HepG2 (cell line): Measurements from ENCODE around the gene FBXO9. TPM values are rescaled to one million over a fixed set of nuclear protein-coding genes. Genes with fewer than 3 reads are reported as not detected.

Experiments used
- GATAD2A ChIP-seq: IDR thresholded peaks from 2 replicates; pipeline ENCODE4 v1.6.1; 2016
- MEIS2 ChIP-seq: sonication (generic); formaldehyde crosslinking; IDR thresholded peaks from 2 replicates; pipeline ENCODE4 v1.9.0; 2021; ENCODE audit warnings: mild to moderate bottlenecking, missing genetic modification reagents
- NR2F6 ChIP-seq, 2 experiments: IDR thresholded peaks; 2 replicates each; pipeline ENCODE4 v1.6.1; 2016; ENCODE audit warnings: antibody characterized with exemption in 1 of 2, mild to moderate bottlenecking in 1 of 2
- RCOR2 ChIP-seq: IDR thresholded peaks from 2 replicates; pipeline ENCODE4 v1.6.1; 2016; ENCODE audit warnings: missing biosample characterization, missing genetic modification reagents
- RFX1 ChIP-seq: fragments of 450-650 bp; IDR thresholded peaks from 2 replicates; pipeline ENCODE4 v1.6.1; 2017
- SALL1 ChIP-seq: sonication (generic); formaldehyde crosslinking; IDR thresholded peaks from 2 replicates; pipeline ENCODE4 v1.8.0; 2022; ENCODE audit warnings: mild to moderate bottlenecking, missing genetic modification reagents
- ZMAT3 ChIP-seq: sonication (generic); formaldehyde crosslinking; conservative IDR thresholded peaks from 2 replicates; pipeline ENCODE4 v1.7.0; 2021; ENCODE audit warnings: missing genetic modification reagents
- ZNF335 ChIP-seq: sonication (generic); formaldehyde crosslinking; IDR thresholded peaks from 2 replicates; pipeline ENCODE4 v1.4.0; 2020; ENCODE audit warnings: missing genetic modification reagents
- ZNF7 ChIP-seq: IDR thresholded peaks from 2 replicates; pipeline ENCODE4 v1.6.1; 2016; ENCODE audit warnings: missing biosample characterization, missing genetic modification reagents
- polyA plus RNA-seq, 8 experiments: library from polyadenylated mRNA; depleted of rRNA in 3 of 8; stranded (reverse) in 7 of 8; unstranded in 1 of 8; fragments of >200 nt; fragmentation: Illumina TruSeq in 4 of 8; extraction: Trizol in 4 of 8; gene quantifications; 2 replicates each; pipeline versions ENCODE4 v1.2.1 to v1.2.3, GENCODE V29; 2011 to 2016; ENCODE audit warnings: low read depth in 4 of 8, missing spikeins in 1 of 8, mixed read lengths in 1 of 8; ENCODE audit not compliant: insufficient read depth in 1 of 8
- total RNA-seq, 5 experiments: library from RNA; depleted of rRNA; stranded (reverse); fragments of >200 nt; fragmentation: Illumina TruSeq; extraction: Trizol; gene quantifications; 2 replicates each; pipeline ENCODE4 v1.2.3, GENCODE V29; 2016; ENCODE audit warnings: low read depth in 1 of 5
- TF ChIP-seq, protein P1 (sequence below): sonication (generic); formaldehyde crosslinking; IDR thresholded peaks from 2 replicates; pipeline ENCODE4 v1.5.1; 2020; ENCODE audit warnings: mild to moderate bottlenecking, missing genetic modification reagents, borderline replicate concordance
- TF ChIP-seq, protein P2 (sequence below): sonication (generic); formaldehyde crosslinking; conservative IDR thresholded peaks from 2 replicates; pipeline ENCODE4 v1.4.0; 2020; ENCODE audit warnings: mild to moderate bottlenecking, missing genetic modification reagents, moderate library complexity
- TF ChIP-seq, protein P3 (sequence below): sonication (generic); formaldehyde crosslinking; IDR thresholded peaks from 2 replicates; pipeline ENCODE4 v1.4.0; 2020; ENCODE audit warnings: mild to moderate bottlenecking, missing genetic modification reagents
- TF ChIP-seq, protein P4 (sequence below): IDR thresholded peaks from 2 replicates; pipeline ENCODE4 v1.6.1; 2016; ENCODE audit warnings: missing compliant biosample characterization, missing genetic modification reagents, borderline replicate concordance
- TF ChIP-seq, protein P5 (sequence below): conservative IDR thresholded peaks from 2 replicates; pipeline ENCODE4 v1.6.1; 2018; ENCODE audit warnings: missing genetic modification reagents
- TF ChIP-seq, protein P6 (sequence below): sonication (generic); formaldehyde crosslinking; IDR thresholded peaks from 2 replicates; pipeline ENCODE4 v1.4.0; 2020; ENCODE audit warnings: mild to moderate bottlenecking, missing genetic modification reagents

Gene FBXO9
- total and polyA plus RNA-seq, 2 of the 13 experiments (the other 11 are each of a cell fraction or from before 2014, with no cell fraction given) = 64.3 to 98.4 TPM

DNA sequence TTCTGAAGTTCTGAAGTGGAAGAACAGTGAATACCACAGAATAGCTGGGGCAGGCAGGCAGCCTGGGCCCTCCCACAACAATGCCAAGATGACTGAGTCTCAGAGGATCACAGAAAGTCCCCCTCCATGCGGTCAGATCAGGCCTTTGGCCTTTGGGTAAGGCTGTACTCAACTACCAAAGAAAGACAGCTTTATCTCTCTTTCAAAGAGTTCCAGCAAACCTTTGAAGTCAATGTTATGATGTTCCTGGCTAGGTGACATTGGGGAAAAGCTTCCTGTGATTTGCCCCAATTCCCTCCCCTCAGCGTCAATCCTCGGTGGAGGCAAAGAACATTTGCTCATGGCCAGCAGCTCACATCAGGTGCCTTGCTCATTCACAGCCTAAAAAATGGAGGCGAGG, 10.7 kb upstream of the FBXO9 start (continued):
- TF ChIP-seq, protein P1, sequence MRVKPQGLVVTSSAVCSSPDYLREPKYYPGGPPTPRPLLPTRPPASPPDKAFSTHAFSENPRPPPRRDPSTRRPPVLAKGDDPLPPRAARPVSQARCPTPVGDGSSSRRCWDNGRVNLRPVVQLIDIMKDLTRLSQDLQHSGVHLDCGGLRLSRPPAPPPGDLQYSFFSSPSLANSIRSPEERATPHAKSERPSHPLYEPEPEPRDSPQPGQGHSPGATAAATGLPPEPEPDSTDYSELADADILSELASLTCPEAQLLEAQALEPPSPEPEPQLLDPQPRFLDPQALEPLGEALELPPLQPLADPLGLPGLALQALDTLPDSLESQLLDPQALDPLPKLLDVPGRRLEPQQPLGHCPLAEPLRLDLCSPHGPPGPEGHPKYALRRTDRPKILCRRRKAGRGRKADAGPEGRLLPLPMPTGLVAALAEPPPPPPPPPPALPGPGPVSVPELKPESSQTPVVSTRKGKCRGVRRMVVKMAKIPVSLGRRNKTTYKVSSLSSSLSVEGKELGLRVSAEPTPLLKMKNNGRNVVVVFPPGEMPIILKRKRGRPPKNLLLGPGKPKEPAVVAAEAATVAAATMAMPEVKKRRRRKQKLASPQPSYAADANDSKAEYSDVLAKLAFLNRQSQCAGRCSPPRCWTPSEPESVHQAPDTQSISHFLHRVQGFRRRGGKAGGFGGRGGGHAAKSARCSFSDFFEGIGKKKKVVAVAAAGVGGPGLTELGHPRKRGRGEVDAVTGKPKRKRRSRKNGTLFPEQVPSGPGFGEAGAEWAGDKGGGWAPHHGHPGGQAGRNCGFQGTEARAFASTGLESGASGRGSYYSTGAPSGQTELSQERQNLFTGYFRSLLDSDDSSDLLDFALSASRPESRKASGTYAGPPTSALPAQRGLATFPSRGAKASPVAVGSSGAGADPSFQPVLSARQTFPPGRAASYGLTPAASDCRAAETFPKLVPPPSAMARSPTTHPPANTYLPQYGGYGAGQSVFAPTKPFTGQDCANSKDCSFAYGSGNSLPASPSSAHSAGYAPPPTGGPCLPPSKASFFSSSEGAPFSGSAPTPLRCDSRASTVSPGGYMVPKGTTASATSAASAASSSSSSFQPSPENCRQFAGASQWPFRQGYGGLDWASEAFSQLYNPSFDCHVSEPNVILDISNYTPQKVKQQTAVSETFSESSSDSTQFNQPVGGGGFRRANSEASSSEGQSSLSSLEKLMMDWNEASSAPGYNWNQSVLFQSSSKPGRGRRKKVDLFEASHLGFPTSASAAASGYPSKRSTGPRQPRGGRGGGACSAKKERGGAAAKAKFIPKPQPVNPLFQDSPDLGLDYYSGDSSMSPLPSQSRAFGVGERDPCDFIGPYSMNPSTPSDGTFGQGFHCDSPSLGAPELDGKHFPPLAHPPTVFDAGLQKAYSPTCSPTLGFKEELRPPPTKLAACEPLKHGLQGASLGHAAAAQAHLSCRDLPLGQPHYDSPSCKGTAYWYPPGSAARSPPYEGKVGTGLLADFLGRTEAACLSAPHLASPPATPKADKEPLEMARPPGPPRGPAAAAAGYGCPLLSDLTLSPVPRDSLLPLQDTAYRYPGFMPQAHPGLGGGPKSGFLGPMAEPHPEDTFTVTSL (CRISPR knock-in tag) = 0 out of 2 replicates have a peak, but pooled peaks have one; percentile 32
- TF ChIP-seq MEIS2 (CRISPR knock-in tag) (peak; percentile 47; the same call in 1 of the 2 replicates), ZNF335 (CRISPR knock-in tag) (0 out of 2 replicates have a peak, but pooled peaks have one; percentile 33), ZMAT3 (0 out of 2 replicates have a peak, but pooled peaks have one; percentile 27), RCOR2 (CRISPR knock-in tag) (peak; percentile 67), GATAD2A (CRISPR knock-in tag) (peak; percentile 56), ZNF7 (CRISPR knock-in tag) (no peak), RFX1 (no peak), NR2F6 (IDR thresholded peaks at IDR 0.05) (peak; percentile 47), NR2F6 (CRISPR knock-in tag; IDR thresholded peaks at IDR 0.05) (peak; percentile 69), SALL1 (CRISPR knock-in tag) (peak; percentile 69)
- TF ChIP-seq, protein P2, sequence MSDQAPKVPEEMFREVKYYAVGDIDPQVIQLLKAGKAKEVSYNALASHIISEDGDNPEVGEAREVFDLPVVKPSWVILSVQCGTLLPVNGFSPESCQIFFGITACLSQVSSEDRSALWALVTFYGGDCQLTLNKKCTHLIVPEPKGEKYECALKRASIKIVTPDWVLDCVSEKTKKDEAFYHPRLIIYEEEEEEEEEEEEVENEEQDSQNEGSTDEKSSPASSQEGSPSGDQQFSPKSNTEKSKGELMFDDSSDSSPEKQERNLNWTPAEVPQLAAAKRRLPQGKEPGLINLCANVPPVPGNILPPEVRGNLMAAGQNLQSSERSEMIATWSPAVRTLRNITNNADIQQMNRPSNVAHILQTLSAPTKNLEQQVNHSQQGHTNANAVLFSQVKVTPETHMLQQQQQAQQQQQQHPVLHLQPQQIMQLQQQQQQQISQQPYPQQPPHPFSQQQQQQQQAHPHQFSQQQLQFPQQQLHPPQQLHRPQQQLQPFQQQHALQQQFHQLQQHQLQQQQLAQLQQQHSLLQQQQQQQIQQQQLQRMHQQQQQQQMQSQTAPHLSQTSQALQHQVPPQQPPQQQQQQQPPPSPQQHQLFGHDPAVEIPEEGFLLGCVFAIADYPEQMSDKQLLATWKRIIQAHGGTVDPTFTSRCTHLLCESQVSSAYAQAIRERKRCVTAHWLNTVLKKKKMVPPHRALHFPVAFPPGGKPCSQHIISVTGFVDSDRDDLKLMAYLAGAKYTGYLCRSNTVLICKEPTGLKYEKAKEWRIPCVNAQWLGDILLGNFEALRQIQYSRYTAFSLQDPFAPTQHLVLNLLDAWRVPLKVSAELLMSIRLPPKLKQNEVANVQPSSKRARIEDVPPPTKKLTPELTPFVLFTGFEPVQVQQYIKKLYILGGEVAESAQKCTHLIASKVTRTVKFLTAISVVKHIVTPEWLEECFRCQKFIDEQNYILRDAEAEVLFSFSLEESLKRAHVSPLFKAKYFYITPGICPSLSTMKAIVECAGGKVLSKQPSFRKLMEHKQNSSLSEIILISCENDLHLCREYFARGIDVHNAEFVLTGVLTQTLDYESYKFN (CRISPR knock-in tag) = peak; percentile 74
- TF ChIP-seq, protein P3, sequence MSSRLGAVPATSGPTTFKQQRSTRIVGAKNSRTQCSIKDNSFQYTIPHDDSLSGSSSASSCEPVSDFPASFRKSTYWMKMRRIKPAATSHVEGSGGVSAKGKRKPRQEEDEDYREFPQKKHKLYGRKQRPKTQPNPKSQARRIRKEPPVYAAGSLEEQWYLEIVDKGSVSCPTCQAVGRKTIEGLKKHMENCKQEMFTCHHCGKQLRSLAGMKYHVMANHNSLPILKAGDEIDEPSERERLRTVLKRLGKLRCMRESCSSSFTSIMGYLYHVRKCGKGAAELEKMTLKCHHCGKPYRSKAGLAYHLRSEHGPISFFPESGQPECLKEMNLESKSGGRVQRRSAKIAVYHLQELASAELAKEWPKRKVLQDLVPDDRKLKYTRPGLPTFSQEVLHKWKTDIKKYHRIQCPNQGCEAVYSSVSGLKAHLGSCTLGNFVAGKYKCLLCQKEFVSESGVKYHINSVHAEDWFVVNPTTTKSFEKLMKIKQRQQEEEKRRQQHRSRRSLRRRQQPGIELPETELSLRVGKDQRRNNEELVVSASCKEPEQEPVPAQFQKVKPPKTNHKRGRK (CRISPR knock-in tag) = no peak
- TF ChIP-seq, protein P4, sequence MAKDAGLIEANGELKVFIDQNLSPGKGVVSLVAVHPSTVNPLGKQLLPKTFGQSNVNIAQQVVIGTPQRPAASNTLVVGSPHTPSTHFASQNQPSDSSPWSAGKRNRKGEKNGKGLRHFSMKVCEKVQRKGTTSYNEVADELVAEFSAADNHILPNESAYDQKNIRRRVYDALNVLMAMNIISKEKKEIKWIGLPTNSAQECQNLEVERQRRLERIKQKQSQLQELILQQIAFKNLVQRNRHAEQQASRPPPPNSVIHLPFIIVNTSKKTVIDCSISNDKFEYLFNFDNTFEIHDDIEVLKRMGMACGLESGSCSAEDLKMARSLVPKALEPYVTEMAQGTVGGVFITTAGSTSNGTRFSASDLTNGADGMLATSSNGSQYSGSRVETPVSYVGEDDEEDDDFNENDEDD (CRISPR knock-in tag) = peak; percentile 76; the same call in 1 of the 2 replicates
- TF ChIP-seq, protein P5, sequence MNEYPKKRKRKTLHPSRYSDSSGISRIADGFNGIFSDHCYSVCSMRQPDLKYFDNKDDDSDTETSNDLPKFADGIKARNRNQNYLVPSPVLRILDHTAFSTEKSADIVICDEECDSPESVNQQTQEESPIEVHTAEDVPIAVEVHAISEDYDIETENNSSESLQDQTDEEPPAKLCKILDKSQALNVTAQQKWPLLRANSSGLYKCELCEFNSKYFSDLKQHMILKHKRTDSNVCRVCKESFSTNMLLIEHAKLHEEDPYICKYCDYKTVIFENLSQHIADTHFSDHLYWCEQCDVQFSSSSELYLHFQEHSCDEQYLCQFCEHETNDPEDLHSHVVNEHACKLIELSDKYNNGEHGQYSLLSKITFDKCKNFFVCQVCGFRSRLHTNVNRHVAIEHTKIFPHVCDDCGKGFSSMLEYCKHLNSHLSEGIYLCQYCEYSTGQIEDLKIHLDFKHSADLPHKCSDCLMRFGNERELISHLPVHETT (CRISPR knock-in tag) = 0 out of 2 replicates have a peak, but pooled peaks have one; percentile 55
- TF ChIP-seq, protein P6, sequence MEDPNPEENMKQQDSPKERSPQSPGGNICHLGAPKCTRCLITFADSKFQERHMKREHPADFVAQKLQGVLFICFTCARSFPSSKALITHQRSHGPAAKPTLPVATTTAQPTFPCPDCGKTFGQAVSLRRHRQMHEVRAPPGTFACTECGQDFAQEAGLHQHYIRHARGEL = no peak
